WTC11 (cell line): Measurements from ENCODE around the gene FAM161A. TPM values are rescaled to one million over a fixed set of nuclear protein-coding genes. Genes with fewer than 3 reads are reported as not detected.

Source experiments
- ATAC-seq: fragments of 200-7000 bp; cut with Tn5 transposase; 2 replicates; pipeline ENCODE4 v1.10.0; 2021; ENCODE audit warnings: mild to moderate bottlenecking, moderate library complexity
- CTCF ChIA-PET: fragments of 300-600 bp; sonication (Branson Sonifier 250); formaldehyde crosslinking; loops from one replicate; lab custom pipeline; 2021; ENCODE audit warnings: antibody characterized with exemption; lab: Charles Lee
- POLR2A ChIA-PET: fragments of 350-600 bp; sonication (Branson Sonifier 250); formaldehyde crosslinking; loops from one replicate; lab custom pipeline; 2021; ENCODE audit warnings: antibody characterized with exemption; lab: Charles Lee
- DNase-seq: peaks from one replicate; pipeline ENCODE4 v3.0.0; 2021; ENCODE audit warnings: low spot score
- H3K27ac Mint-ChIP-seq: 2 replicates; pipeline ENCODE4 v1.8.0; 2021; ENCODE audit warnings: mixed read lengths
- H3K27me3 Mint-ChIP-seq: 2 replicates; pipeline ENCODE4 v1.8.0; 2021; ENCODE audit warnings: low read depth, mild to moderate bottlenecking, moderate library complexity, mixed read lengths
- H3K36me3 Mint-ChIP-seq: 2 replicates; pipeline ENCODE4 v1.8.0; 2021; ENCODE audit warnings: mixed read lengths
- H3K4me1 Mint-ChIP-seq: 2 replicates; pipeline ENCODE4 v1.8.0; 2022; ENCODE audit warnings: mixed read lengths
- H3K4me3 Mint-ChIP-seq: 2 replicates; pipeline ENCODE4 v1.8.0; 2021; ENCODE audit warnings: mild to moderate bottlenecking, moderate library complexity, mixed read lengths
- H3K9me3 Mint-ChIP-seq: 2 replicates; pipeline ENCODE4 v1.8.0; 2021; ENCODE audit warnings: mixed read lengths
- GTF2I ChIP-seq: fragments of 250-450 bp; sonication (Bioruptor Pico); conservative IDR thresholded peaks from 2 replicates; pipeline ENCODE4 v1.4.0; 2021; ENCODE audit warnings: mild to moderate bottlenecking
- JAZF1 ChIP-seq: fragments of 250-450 bp; sonication (Bioruptor Pico); IDR thresholded peaks from 2 replicates; pipeline ENCODE4 v1.9.0; 2021; ENCODE audit warnings: moderate library complexity, mild to moderate bottlenecking, inconsistent platforms
- MYBL2 ChIP-seq: sonication (generic); formaldehyde crosslinking; IDR thresholded peaks from 2 replicates; pipeline ENCODE4 v1.8.1; 2023; ENCODE audit warnings: mild to moderate bottlenecking, moderate library complexity, missing genetic modification reagents
- NR3C1 ChIP-seq: sonication (generic); formaldehyde crosslinking; conservative IDR thresholded peaks from 2 replicates; pipeline ENCODE4 v1.8.1; 2023; ENCODE audit warnings: low read depth, mild to moderate bottlenecking, missing genetic modification reagents
- SP1 ChIP-seq: sonication (generic); formaldehyde crosslinking; conservative IDR thresholded peaks from 2 replicates; pipeline ENCODE4 v1.8.1; 2022; ENCODE audit warnings: missing genetic modification reagents
- TEAD1 ChIP-seq: sonication (generic); formaldehyde crosslinking; IDR thresholded peaks from 2 replicates; pipeline ENCODE4 v1.8.0; 2022; ENCODE audit warnings: mild to moderate bottlenecking, missing genetic modification reagents
- TEAD4 ChIP-seq: sonication (generic); formaldehyde crosslinking; IDR thresholded peaks from 2 replicates; pipeline ENCODE4 v1.8.0; 2022; ENCODE audit warnings: mild to moderate bottlenecking, missing genetic modification reagents
- ZBTB21 ChIP-seq: sonication (generic); formaldehyde crosslinking; IDR thresholded peaks from 2 replicates; pipeline ENCODE4 v1.8.1; 2023; ENCODE audit warnings: mild to moderate bottlenecking, missing genetic modification reagents, borderline replicate concordance
- ZNF121 ChIP-seq: sonication (generic); formaldehyde crosslinking; IDR thresholded peaks from 2 replicates; pipeline ENCODE4 v1.8.0; 2023; ENCODE audit warnings: missing genetic modification reagents
- ZNF232 ChIP-seq: sonication (generic); formaldehyde crosslinking; IDR thresholded peaks from 2 replicates; pipeline ENCODE4 v1.8.0; 2022; ENCODE audit warnings: mild to moderate bottlenecking, missing genetic modification reagents
- ZNF317 ChIP-seq: sonication (generic); formaldehyde crosslinking; IDR thresholded peaks from 2 replicates; pipeline ENCODE4 v1.8.1; 2023; ENCODE audit warnings: low read depth, mild to moderate bottlenecking, moderate library complexity, missing genetic modification reagents, borderline replicate concordance
- ZNF671 ChIP-seq: fragments of 250-450 bp; sonication (Bioruptor Pico); IDR thresholded peaks from 2 replicates; pipeline ENCODE4 v1.8.0; 2021; ENCODE audit warnings: mild to moderate bottlenecking
- total RNA-seq: library from RNA; stranded (reverse); gene quantifications from 3 replicates; pipeline ENCODE4 v1.2.3, GENCODE V29; 2021
- TF ChIP-seq, protein P1 (sequence below): fragments of 250-450 bp; sonication (Bioruptor Pico); conservative IDR thresholded peaks from 2 replicates; pipeline ENCODE4 v1.9.0; 2021; ENCODE audit warnings: mild to moderate bottlenecking
- TF ChIP-seq, protein P2 (sequence below): sonication (generic); formaldehyde crosslinking; IDR thresholded peaks from 2 replicates; pipeline ENCODE4 v1.8.0; 2022; ENCODE audit warnings: mild to moderate bottlenecking, missing genetic modification reagents
- TF ChIP-seq, protein P3 (sequence below): fragments of 250-450 bp; sonication (Bioruptor Pico); IDR thresholded peaks from 2 replicates; pipeline ENCODE4 v1.9.0; 2021; ENCODE audit warnings: moderate library complexity, mild to moderate bottlenecking, inconsistent platforms, borderline replicate concordance
- TF ChIP-seq, protein P4 (sequence below): sonication (generic); formaldehyde crosslinking; IDR thresholded peaks from 2 replicates; pipeline ENCODE4 v1.8.1; 2023; ENCODE audit warnings: mild to moderate bottlenecking, missing genetic modification reagents, moderate library complexity
- TF ChIP-seq, protein P5 (sequence below): sonication (generic); formaldehyde crosslinking; IDR thresholded peaks from 2 replicates; pipeline ENCODE4 v1.8.1; 2022; ENCODE audit warnings: mild to moderate bottlenecking, missing genetic modification reagents, moderate library complexity, borderline replicate concordance
- TF ChIP-seq, protein P6 (sequence below): fragments of 250-450 bp; sonication (Bioruptor Pico); IDR thresholded peaks from 2 replicates; pipeline ENCODE4 v1.9.0; 2021; ENCODE audit warnings: mild to moderate bottlenecking
- TF ChIP-seq, protein P7 (sequence below): sonication (generic); formaldehyde crosslinking; IDR thresholded peaks from 2 replicates; pipeline ENCODE4 v1.8.1; 2023; ENCODE audit warnings: mild to moderate bottlenecking, moderate library complexity, missing genetic modification reagents
- TF ChIP-seq, protein P8 (sequence below): sonication (generic); formaldehyde crosslinking; IDR thresholded peaks from 2 replicates; pipeline ENCODE4 v1.8.1; 2023; ENCODE audit warnings: mild to moderate bottlenecking, missing genetic modification reagents, moderate library complexity

FAM161A gene
- total RNA-seq, 1 experiment from 2014 or later, result 12.4 TPM

DNA sequence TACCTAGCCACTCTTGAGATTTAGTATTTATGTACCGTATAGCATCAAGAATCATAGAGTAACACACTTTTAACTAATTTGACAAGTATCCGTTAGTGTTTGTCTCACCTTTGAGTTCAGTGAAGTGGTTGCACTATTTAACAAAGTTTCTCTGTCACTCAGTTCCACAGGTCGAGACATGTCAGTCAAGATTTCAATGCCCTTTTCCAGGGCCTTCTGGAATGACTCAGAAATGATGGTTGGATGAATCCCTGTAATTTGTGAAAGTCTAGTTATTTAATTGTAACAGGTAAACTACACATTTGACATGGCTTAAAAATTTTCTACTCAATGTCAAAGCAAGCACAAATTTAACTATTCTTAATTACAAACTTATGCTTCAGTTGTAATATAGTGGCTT is 24.9 kb upstream of the FAM161A start (continued):
- TF ChIP-seq, protein P1, sequence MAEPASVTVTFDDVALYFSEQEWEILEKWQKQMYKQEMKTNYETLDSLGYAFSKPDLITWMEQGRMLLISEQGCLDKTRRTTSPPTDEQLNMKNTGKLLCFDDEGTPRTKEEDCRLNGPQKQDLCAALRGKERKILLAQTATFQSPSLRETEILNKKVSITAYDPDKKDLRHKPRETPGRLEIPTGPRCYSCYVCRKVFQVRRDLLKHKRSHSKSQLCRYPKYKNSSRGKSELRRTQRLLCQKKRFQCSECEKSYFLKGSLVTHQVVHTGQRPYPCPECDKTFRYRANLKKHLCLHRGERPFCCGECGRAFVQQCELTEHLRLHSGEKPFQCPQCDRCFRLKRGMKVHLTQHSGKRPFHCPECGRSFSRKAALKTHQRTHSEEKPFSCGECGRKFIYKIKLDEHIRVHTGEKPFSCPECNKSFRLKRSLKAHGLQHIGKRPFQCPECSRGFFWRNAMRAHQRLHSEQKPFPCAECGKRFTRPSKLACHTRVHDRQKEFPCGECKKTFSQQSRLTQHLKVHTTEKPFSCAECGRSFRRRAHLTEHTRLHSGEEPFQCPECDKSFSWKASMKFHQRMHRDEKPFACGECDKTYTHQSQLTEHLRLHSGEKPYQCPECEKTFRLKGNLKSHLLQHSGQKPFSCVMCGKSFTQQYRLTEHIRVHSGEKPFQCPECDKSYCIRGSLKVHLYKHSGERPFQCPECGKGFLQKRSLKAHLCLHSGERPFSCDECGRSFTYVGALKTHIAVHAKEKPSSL (CRISPR knock-in tag), result no peak
- TF ChIP-seq, protein P2, sequence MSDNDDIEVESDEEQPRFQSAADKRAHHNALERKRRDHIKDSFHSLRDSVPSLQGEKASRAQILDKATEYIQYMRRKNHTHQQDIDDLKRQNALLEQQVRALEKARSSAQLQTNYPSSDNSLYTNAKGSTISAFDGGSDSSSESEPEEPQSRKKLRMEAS (CRISPR knock-in tag), result no peak
- TF ChIP-seq, protein P3, sequence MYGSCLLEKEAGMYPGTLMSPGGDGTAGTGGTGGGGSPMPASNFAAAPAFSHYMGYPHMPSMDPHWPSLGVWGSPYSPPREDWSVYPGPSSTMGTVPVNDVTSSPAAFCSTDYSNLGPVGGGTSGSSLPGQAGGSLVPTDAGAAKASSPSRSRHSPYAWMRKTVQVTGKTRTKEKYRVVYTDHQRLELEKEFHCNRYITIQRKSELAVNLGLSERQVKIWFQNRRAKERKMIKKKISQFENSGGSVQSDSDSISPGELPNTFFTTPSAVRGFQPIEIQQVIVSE, result no peak
- TF ChIP-seq ZNF232 (CRISPR knock-in tag) (no peak), ZBTB21 (CRISPR knock-in tag) (no peak), ZNF121 (CRISPR knock-in tag) (no peak), TEAD4 (no peak), TEAD1 (CRISPR knock-in tag) (no peak), ZNF317 (no peak)
- TF ChIP-seq, protein P4, sequence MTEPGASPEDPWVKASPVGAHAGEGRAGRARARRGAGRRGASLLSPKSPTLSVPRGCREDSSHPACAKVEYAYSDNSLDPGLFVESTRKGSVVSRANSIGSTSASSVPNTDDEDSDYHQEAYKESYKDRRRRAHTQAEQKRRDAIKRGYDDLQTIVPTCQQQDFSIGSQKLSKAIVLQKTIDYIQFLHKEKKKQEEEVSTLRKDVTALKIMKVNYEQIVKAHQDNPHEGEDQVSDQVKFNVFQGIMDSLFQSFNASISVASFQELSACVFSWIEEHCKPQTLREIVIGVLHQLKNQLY (CRISPR knock-in tag), result no peak

DNA sequence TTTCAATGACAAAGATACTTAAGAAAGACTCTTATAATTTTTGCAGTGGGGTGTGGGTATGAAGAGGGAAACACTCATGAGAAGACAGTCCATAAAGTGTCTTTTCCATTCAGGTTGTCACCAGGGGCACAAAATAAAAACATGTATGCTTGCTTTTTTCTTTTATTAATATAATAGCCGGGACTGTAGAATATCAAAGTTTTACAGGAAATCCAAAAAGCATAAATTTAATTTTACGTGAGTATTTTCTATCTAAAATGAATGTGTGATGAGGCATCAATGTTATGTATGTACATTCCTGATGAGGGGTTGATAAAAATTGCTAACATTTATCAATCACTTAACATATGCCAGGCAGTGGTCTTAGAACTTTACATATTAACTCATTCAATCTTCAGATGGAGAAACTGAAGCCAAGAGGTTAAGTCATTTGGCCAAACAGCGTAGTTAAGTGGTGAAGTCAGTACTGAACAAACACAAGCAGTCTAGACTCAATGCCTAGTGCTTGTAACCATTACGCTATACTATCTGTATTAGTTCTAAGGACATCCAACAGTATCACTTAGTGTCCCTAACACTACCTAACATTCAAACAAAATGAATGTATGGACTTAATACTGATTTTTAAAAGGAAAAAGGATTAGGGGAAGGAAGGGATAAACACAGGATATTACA is 23.8 kb upstream of the FAM161A start:
- DNase-seq, result no peak
- no peaks in the 10 kb centered on the region for H3K27me3 Mint-ChIP-seq
- H3K9me3 Mint-ChIP-seq, result no peaks in the 10 kb centered on the region
- no peak overlapping the region for H3K4me3 Mint-ChIP-seq
- H3K4me1 Mint-ChIP-seq, result no peaks in the 10 kb centered on the region
- TF ChIP-seq JAZF1 (CRISPR knock-in tag) (no peak), ZNF671 (CRISPR knock-in tag) (no peak), MYBL2 (no peak), GTF2I (CRISPR knock-in tag) (no peak), ZNF232 (CRISPR knock-in tag) (no peak), NR3C1 (no peak), SP1 (CRISPR knock-in tag) (no peak)
- TF ChIP-seq, protein P5, sequence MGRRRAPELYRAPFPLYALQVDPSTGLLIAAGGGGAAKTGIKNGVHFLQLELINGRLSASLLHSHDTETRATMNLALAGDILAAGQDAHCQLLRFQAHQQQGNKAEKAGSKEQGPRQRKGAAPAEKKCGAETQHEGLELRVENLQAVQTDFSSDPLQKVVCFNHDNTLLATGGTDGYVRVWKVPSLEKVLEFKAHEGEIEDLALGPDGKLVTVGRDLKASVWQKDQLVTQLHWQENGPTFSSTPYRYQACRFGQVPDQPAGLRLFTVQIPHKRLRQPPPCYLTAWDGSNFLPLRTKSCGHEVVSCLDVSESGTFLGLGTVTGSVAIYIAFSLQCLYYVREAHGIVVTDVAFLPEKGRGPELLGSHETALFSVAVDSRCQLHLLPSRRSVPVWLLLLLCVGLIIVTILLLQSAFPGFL (CRISPR knock-in tag), result no peak
- TF ChIP-seq, protein P6, sequence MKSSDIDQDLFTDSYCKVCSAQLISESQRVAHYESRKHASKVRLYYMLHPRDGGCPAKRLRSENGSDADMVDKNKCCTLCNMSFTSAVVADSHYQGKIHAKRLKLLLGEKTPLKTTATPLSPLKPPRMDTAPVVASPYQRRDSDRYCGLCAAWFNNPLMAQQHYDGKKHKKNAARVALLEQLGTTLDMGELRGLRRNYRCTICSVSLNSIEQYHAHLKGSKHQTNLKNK (CRISPR knock-in tag), result no peak
- TF ChIP-seq, protein P7, sequence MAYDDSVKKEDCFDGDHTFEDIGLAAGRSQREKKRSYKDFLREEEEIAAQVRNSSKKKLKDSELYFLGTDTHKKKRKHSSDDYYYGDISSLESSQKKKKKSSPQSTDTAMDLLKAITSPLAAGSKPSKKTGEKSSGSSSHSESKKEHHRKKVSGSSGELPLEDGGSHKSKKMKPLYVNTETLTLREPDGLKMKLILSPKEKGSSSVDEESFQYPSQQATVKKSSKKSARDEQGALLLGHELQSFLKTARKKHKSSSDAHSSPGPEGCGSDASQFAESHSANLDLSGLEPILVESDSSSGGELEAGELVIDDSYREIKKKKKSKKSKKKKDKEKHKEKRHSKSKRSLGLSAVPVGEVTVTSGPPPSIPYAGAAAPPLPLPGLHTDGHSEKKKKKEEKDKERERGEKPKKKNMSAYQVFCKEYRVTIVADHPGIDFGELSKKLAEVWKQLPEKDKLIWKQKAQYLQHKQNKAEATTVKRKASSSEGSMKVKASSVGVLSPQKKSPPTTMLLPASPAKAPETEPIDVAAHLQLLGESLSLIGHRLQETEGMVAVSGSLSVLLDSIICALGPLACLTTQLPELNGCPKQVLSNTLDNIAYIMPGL (CRISPR knock-in tag), result no peak
- TF ChIP-seq, protein P8, sequence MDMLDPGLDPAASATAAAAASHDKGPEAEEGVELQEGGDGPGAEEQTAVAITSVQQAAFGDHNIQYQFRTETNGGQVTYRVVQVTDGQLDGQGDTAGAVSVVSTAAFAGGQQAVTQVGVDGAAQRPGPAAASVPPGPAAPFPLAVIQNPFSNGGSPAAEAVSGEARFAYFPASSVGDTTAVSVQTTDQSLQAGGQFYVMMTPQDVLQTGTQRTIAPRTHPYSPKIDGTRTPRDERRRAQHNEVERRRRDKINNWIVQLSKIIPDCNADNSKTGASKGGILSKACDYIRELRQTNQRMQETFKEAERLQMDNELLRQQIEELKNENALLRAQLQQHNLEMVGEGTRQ, result no peak
- CTCF ChIA-PET, result no interaction called here
- POLR2A ChIA-PET, result no interaction called here
- ATAC-seq, result no peak
- peaks cover 81% of the 10 kb centered on the region for H3K36me3 Mint-ChIP-seq
- no peak overlapping the region for H3K27ac Mint-ChIP-seq
